ENCODE measurements around the gene ETHE1. TPM values are rescaled to one million over a fixed set of nuclear protein-coding genes. Genes with fewer than 3 reads are reported as not detected.

ETHE1 gene
- total RNA-seq, 4 donors from 2014 or later: 66.6 to 126 (median 98.5) TPM

GRCh38 chr19:43554317-43554895 lies 27.4 kb upstream of the ETHE1 start:
- Histone ChIP-seq H3K4me1 (no peaks in the 10 kb centered on the region), H3K36me3 (peaks cover 9 to 96% (median 37%) of the 10 kb centered on the region in 3 donors), H3K27me3 (no peaks in the 10 kb centered on the region), H3K4me3 (no peak overlapping the region), H3K9me3 (no peaks in the 10 kb centered on the region), H3K27ac (no peak overlapping the region)
- no peak for DNase-seq
- TF ChIP-seq, protein P1, sequence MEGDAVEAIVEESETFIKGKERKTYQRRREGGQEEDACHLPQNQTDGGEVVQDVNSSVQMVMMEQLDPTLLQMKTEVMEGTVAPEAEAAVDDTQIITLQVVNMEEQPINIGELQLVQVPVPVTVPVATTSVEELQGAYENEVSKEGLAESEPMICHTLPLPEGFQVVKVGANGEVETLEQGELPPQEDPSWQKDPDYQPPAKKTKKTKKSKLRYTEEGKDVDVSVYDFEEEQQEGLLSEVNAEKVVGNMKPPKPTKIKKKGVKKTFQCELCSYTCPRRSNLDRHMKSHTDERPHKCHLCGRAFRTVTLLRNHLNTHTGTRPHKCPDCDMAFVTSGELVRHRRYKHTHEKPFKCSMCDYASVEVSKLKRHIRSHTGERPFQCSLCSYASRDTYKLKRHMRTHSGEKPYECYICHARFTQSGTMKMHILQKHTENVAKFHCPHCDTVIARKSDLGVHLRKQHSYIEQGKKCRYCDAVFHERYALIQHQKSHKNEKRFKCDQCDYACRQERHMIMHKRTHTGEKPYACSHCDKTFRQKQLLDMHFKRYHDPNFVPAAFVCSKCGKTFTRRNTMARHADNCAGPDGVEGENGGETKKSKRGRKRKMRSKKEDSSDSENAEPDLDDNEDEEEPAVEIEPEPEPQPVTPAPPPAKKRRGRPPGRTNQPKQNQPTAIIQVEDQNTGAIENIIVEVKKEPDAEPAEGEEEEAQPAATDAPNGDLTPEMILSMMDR (IDR thresholded peaks at IDR 0.05): no peak
- no peak for TF ChIP-seq POLR2A (IDR thresholded peaks at IDR 0.05)
- 88 to 91% methylated on average over 8 to 15 of the region's 15 CpGs for WGBS, 2 donors
- intact Hi-C loops (cut with DNase I): no loop called here

- TF ChIP-seq, protein P1 (IDR thresholded peaks at IDR 0.05): no peak
- no peak for TF ChIP-seq POLR2A (IDR thresholded peaks at IDR 0.05)
- H3K27ac ChIP-seq: no peak overlapping the region
- intact Hi-C loops (cut with DNase I): no loop called here
- WGBS, 2 donors: 47 to 83% methylated on average over 2 to 4 of the region's 4 CpGs
- no peak for DNase-seq
- H3K36me3 ChIP-seq: peaks cover 9 to 97% (median 37%) of the 10 kb centered on the region in 3 donors
- no peaks in the 10 kb centered on the region for H3K27me3 ChIP-seq
- no peak overlapping the region for H3K4me3 ChIP-seq
- no peaks in the 10 kb centered on the region for H3K4me1 ChIP-seq
- no peaks in the 10 kb centered on the region for H3K9me3 ChIP-seq
Measured at GRCh38 chr19:43553656-43554055, 26.7 kb upstream of the ETHE1 start.

DNA sequence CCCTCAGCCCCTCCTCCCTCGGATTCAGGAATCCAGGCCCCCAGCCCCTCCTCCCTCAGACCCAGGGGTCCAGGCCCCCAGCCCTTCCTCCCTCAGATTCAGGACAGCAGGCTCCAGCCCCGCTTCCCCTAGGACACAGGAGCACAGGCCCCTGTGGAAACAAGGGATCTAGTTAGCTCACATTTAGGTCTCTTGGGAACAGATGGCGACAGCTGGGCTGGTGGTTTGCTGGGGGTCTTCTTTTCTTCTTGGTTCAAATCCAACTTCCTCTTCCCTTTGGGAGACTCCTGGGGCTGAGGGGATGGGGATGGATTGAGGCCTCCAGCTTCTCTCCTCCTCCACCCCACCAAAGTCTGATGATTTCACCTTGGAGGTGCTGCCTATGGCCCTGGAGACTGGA lies 25.6 kb upstream of the ETHE1 start:
- 80 to 100% methylated on average over 1 to 2 of the region's 3 CpGs for WGBS, 2 donors
- intact Hi-C loops (cut with DNase I): no loop called here
- no peak for DNase-seq
- Histone ChIP-seq H3K9me3 (no peaks in the 10 kb centered on the region), H3K4me1 (no peaks in the 10 kb centered on the region), H3K27me3 (no peaks in the 10 kb centered on the region), H3K36me3 (peaks cover 9 to 91% (median 30%) of the 10 kb centered on the region in 3 donors), H3K4me3 (no peak overlapping the region), H3K27ac (no peak overlapping the region)
- TF ChIP-seq, protein P1 (IDR thresholded peaks at IDR 0.05): no peak
- TF ChIP-seq POLR2A (IDR thresholded peaks at IDR 0.05): no peak

DNA sequence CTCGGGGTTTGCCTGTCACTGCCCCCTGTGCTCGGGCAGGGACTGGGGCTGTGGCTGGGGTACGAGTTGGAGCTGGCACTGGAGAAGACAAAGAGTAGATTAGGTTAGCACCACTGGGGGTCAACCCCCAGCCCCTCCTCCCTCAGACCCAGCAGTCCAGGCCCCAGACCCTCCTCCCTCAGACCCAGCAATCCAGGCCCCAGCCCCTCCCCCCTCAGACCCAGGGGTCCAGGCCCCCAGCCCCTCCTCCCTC lies 25.1 kb upstream of the ETHE1 start:
- H3K36me3 ChIP-seq: peaks cover 9 to 92% (median 30%) of the 10 kb centered on the region in 3 donors
- intact Hi-C loops (cut with DNase I): no loop called here
- H3K9me3 ChIP-seq: no peaks in the 10 kb centered on the region
- no peaks in the 10 kb centered on the region for H3K27me3 ChIP-seq
- H3K27ac ChIP-seq: no peak overlapping the region
- H3K4me1 ChIP-seq: no peaks in the 10 kb centered on the region
- TF ChIP-seq, protein P1 (IDR thresholded peaks at IDR 0.05): no peak
- no peak for TF ChIP-seq POLR2A (IDR thresholded peaks at IDR 0.05)
- no peak for DNase-seq
- WGBS, 2 donors: 81% methylated on average over 3 of the region's 3 CpGs; no CpG with 5 or more reads in 1 of the 2 donors
- H3K4me3 ChIP-seq: no peak overlapping the region

DNA sequence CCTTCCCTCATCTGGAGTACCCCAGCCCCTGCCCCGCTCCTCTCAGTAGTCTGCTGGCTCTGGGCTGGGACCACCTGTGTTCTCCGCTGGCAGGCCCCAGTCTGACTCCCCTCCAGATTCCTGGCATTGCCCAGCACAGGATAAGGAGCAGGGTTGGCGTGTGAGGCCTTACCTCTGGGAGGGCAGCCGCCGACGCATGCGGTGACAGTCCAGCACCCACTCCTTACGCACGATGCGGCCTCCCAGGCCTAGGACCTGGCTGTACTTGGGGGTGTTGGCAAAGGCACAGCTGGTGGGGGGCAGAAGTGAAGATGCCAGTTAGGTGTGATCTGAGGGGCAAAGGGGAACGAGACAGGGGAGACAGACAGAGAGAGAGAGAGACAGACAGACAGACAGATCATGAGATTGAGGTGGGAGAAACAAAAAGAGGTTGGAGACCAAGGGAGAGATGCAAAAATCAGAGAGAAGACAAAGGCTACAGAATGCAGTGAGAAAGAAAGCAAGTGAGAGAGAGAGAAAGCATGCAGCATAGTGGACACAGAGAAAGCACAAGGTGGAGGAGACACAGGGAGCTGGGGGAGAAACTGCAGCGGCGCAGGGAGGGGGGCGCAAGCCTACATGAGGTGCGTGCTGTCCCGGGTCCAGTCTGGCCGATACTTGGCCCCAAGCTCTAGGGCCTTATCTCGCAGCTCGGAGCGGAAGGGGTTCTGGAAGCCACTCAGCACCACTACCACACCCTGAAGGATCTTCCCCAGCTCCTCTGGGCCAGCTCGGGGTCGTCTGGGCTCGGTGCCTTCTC lies 24.6 kb upstream of the ETHE1 start:
- Histone ChIP-seq H3K4me1 (no peaks in the 10 kb centered on the region), H3K27ac (no peak overlapping the region), H3K27me3 (no peaks in the 10 kb centered on the region), H3K36me3 (peaks cover 9 to 92% (median 30%) of the 10 kb centered on the region in 3 donors), H3K9me3 (no peaks in the 10 kb centered on the region), H3K4me3 (no peak overlapping the region)
- TF ChIP-seq, protein P1 (IDR thresholded peaks at IDR 0.05): no peak
- TF ChIP-seq POLR2A (IDR thresholded peaks at IDR 0.05): no peak
- no peak for DNase-seq
- 85 to 90% methylated on average over 10 to 18 of the region's 23 CpGs for WGBS, 2 donors
- intact Hi-C loops (cut with DNase I): no loop called here
